HepG2 (cell line): ENCODE results near the gene SEC11A. TPM values are rescaled to one million over a fixed set of nuclear protein-coding genes. Genes with fewer than 3 reads are reported as not detected.

Source experiments
- ATAC-seq: fragments of 200-7000 bp; cut with Tn5 transposase; 3 replicates; pipeline ENCODE4 v1.9.1; 2020; ENCODE audit warnings: mild to moderate bottlenecking, moderate library complexity
- BruUV-seq: library from RNA; stranded (reverse); fragments of 400-500 nt; replicated peaks from 2 replicates; lab custom pipeline; 2021; lab: Mats Ljungman, UMichigan
- CTCF ChIA-PET: fragments of 300-600 bp; formaldehyde crosslinking; extraction: SDS; loops from one replicate; lab custom pipeline; 2021; ENCODE audit warnings: low total read pairs, inconsistent platforms, low intra/inter-chr PET ratio; lab: Yijun Ruan, JAX
- POLR2A ChIA-PET: fragments of 350-600 bp; sonication (Branson Sonifier 250); formaldehyde crosslinking; loops from one replicate; lab custom pipeline; 2020; ENCODE audit warnings: antibody characterized with exemption, inconsistent platforms; lab: Yijun Ruan, JAX
- DNase-seq: peaks from one replicate; pipeline ENCODE4 v3.0.0-alpha.2; 2015; ENCODE audit warnings: low spot score
- FAIRE-seq: peaks from 3 replicates; lab custom pipeline; 2011; peaks lifted over from hg19 to GRCh38; lab: Jason Lieb, UNC
- H2AFZ ChIP-seq: one replicate; pipeline ENCODE4 v1.6.1; 2011; ENCODE audit warnings: low read length, inconsistent platforms
- H3K27ac ChIP-seq: fragments of 300-600 bp; 3 replicates; pipeline ENCODE4 v1.8.0; 2011; ENCODE audit warnings: mixed run types, mild to moderate bottlenecking, mixed read lengths, low read length, inconsistent platforms; ENCODE audit not compliant: insufficient read depth; ENCODE audit errors: extremely low read length
- H3K27me3 ChIP-seq, 2 experiments: fragments of 200-600 bp in 1 of 2; 2 replicates in 1 of 2; 3 replicates in 1 of 2; pipeline versions ENCODE4 v1.6.0 to v1.8.0; 2011; ENCODE audit warnings: low read length in 2 of 2, mild to moderate bottlenecking in 2 of 2, moderate library complexity in 2 of 2, inconsistent platforms in 1 of 2; ENCODE audit not compliant: insufficient read depth in 2 of 2, control insufficient read depth in 1 of 2
- H3K36me3 ChIP-seq, 2 experiments: fragments of 200-600 bp in 1 of 2; replicated peaks in 1 of 2; 2 replicates in 1 of 2; 3 replicates in 1 of 2; pipeline versions ENCODE4 v1.5.1 to v1.8.0; 2011; ENCODE audit warnings: low read length in 2 of 2, inconsistent platforms in 1 of 2; ENCODE audit not compliant: insufficient read depth in 2 of 2, control insufficient read depth in 1 of 2
- H3K4me1 ChIP-seq: 2 replicates; pipeline ENCODE4 v1.5.1; 2012; ENCODE audit warnings: low read length, inconsistent platforms; ENCODE audit not compliant: insufficient read depth
- H3K4me2 ChIP-seq: 2 replicates; pipeline ENCODE4 v1.6.0; 2011; ENCODE audit warnings: low read depth, low read length, inconsistent platforms
- H3K4me3 ChIP-seq, 3 experiments: fragments of 200-600 bp in 1 of 3; sonication (generic), shearing (Covaris generic) in 1 of 3; replicated peaks in 1 of 3; 2 replicates each; pipeline ENCODE4 v1.5.1; 2011 to 2016; ENCODE audit warnings: low read length in 3 of 3, inconsistent platforms in 2 of 3, low read depth in 2 of 3, mild to moderate bottlenecking in 2 of 3, control low read depth in 1 of 3, mixed read lengths in 1 of 3; ENCODE audit not compliant: insufficient read depth in 1 of 3
- H3K79me2 ChIP-seq: one replicate; pipeline ENCODE4 v1.6.1; 2011; ENCODE audit warnings: low read length, inconsistent platforms; ENCODE audit not compliant: insufficient read depth
- H3K9ac ChIP-seq: 2 replicates; pipeline ENCODE4 v1.6.0; 2011; ENCODE audit warnings: mild to moderate bottlenecking, low read depth, low read length, inconsistent platforms; ENCODE audit not compliant: insufficient read depth
- H3K9me3 ChIP-seq: 2 replicates; pipeline ENCODE4 v1.5.1; 2012; ENCODE audit warnings: mild to moderate bottlenecking, low read length
- H4K20me1 ChIP-seq: 2 replicates; pipeline ENCODE4 v1.6.0; 2011; ENCODE audit warnings: inconsistent platforms, mild to moderate bottlenecking, low read length, moderate library complexity; ENCODE audit not compliant: insufficient read depth
- AHR ChIP-seq: IDR thresholded peaks from 2 replicates; pipeline ENCODE4 v1.6.1; 2018; ENCODE audit warnings: missing genetic modification reagents, missing compliant biosample characterization
- ATF5 ChIP-seq: sonication (generic); formaldehyde crosslinking; IDR thresholded peaks from 2 replicates; pipeline ENCODE4 v1.4.0; 2020; ENCODE audit warnings: mild to moderate bottlenecking, low read depth, missing genetic modification reagents
- KAT7 ChIP-seq: IDR thresholded peaks from 2 replicates; pipeline ENCODE4 v1.6.1; 2018; ENCODE audit warnings: borderline replicate concordance, missing compliant biosample characterization
- MIER2 ChIP-seq: IDR thresholded peaks from 2 replicates; pipeline ENCODE4 v1.6.1; 2016; ENCODE audit warnings: missing biosample characterization, missing genetic modification reagents
- NONO ChIP-seq, 2 experiments: fragments of 450-650 bp in 1 of 2; sonication (generic) in 1 of 2; formaldehyde crosslinking in 1 of 2; IDR thresholded peaks in 1 of 2; conservative IDR thresholded peaks in 1 of 2; 2 replicates each; pipeline versions ENCODE4 v1.6.1 to v1.8.0; 2017 to 2022; ENCODE audit warnings: mild to moderate bottlenecking in 1 of 2, missing genetic modification reagents in 1 of 2, moderate library complexity in 1 of 2
- NR0B2 ChIP-seq: sonication (generic); formaldehyde crosslinking; IDR thresholded peaks from 2 replicates; pipeline ENCODE4 v1.4.0; 2020; ENCODE audit warnings: mild to moderate bottlenecking, missing genetic modification reagents
- PHF5A ChIP-seq: IDR thresholded peaks from one replicate; pipeline ENCODE4 v1.6.1; 2018; ENCODE audit warnings: low read depth, missing genetic modification reagents; ENCODE audit not compliant: unreplicated experiment
- POGZ ChIP-seq: sonication (generic); formaldehyde crosslinking; IDR thresholded peaks from 2 replicates; pipeline ENCODE4 v1.4.0; 2020; ENCODE audit warnings: mild to moderate bottlenecking, missing genetic modification reagents
- PPARG ChIP-seq: conservative IDR thresholded peaks from 2 replicates; pipeline ENCODE4 v1.6.1; 2016; ENCODE audit warnings: missing biosample characterization, missing genetic modification reagents
- ZBTB44 ChIP-seq: sonication (generic); formaldehyde crosslinking; IDR thresholded peaks from 2 replicates; pipeline ENCODE4 v1.4.0; 2020; ENCODE audit warnings: missing genetic modification reagents
- ZNF225 ChIP-seq: sonication (generic); formaldehyde crosslinking; IDR thresholded peaks from 2 replicates; pipeline ENCODE4 v1.4.0; 2020; ENCODE audit warnings: mild to moderate bottlenecking, missing genetic modification reagents
- ZNF382 ChIP-seq: sonication (generic); formaldehyde crosslinking; IDR thresholded peaks from 2 replicates; pipeline ENCODE4 v1.5.0; 2020; ENCODE audit warnings: missing genetic modification reagents, mild to moderate bottlenecking, borderline replicate concordance
- ZNF766 ChIP-seq: sonication (generic); formaldehyde crosslinking; IDR thresholded peaks from 2 replicates; pipeline ENCODE4 v1.5.0; 2020; ENCODE audit warnings: missing genetic modification reagents, borderline replicate concordance
- WGBS: methylation state at CpG from one replicate; pipeline ENCODE4 v1.1.6; 2017; ENCODE audit warnings: low lambda C conversion rate; 5-methylcytosine and 5-hydroxymethylcytosine counted together
- in situ Hi-C: cut with HindIII; loops from 2 replicates; pipeline ENCODE4 v1.10.0; 2017; ENCODE audit warnings: low pct_unique_long_range_greater_than_20kb; ENCODE audit not compliant: extremely low pct_ligation_motif_present
- intact Hi-C: fragments of 100-400 bp; cut with micrococcal nuclease; formaldehyde crosslinking; loops from one replicate; pipeline ENCODE4 v1.10.0; 2022; ENCODE audit not compliant: unreplicated experiment
- polyA plus RNA-seq, 8 experiments: library from polyadenylated mRNA; depleted of rRNA in 3 of 8; stranded (reverse) in 7 of 8; unstranded in 1 of 8; fragments of >200 nt; fragmentation: Illumina TruSeq in 4 of 8; extraction: Trizol in 4 of 8; gene quantifications; 2 replicates each; pipeline versions ENCODE4 v1.2.1 to v1.2.3, GENCODE V29; 2011 to 2016; ENCODE audit warnings: low read depth in 4 of 8, missing spikeins in 1 of 8, mixed read lengths in 1 of 8; ENCODE audit not compliant: insufficient read depth in 1 of 8
- total RNA-seq, 5 experiments: library from RNA; depleted of rRNA; stranded (reverse); fragments of >200 nt; fragmentation: Illumina TruSeq; extraction: Trizol; gene quantifications; 2 replicates each; pipeline ENCODE4 v1.2.3, GENCODE V29; 2016; ENCODE audit warnings: low read depth in 1 of 5

Gene SEC11A
- total and polyA plus RNA-seq, 2 of the 13 experiments (the other 11 are each of a cell fraction or from before 2014, with no cell fraction given), result 141 to 230 TPM

GRCh38 chr15:84731774-84732173 lies 15.8 kb upstream of the SEC11A start:
- in situ Hi-C loops, result no loop called here
- TF ChIP-seq KAT7 (CRISPR knock-in tag), result no peak
- TF ChIP-seq AHR, result no peak
- no peak for TF ChIP-seq NR0B2
- ChIA-PET CTCF (no interaction called here), POLR2A (interaction anchor here (1.6 to 2.2 kb wide), 2 partner anchors 16 to 181 kb away, joined by 4 to 6 read pairs; partner anchors contain the start of gene SEC11A)
- H3K4me2 ChIP-seq, result no peak overlapping the region
- no peaks in the 10 kb centered on the region for H3K36me3 ChIP-seq
- H3K4me1 ChIP-seq, result peaks cover 32% of the 10 kb centered on the region
- no peaks in the 10 kb centered on the region for H3K27me3 ChIP-seq
- no peak for ATAC-seq
- no peak overlapping the region for H3K4me3 ChIP-seq
- H3K27ac ChIP-seq, result no peak overlapping the region
- intact Hi-C loops, result no loop called here
- no TSS peak for BruUV-seq
- no peak overlapping the region for H3K9ac ChIP-seq
- H3K79me2 ChIP-seq, result no peaks in the 10 kb centered on the region
- no peak overlapping the region for H2AFZ ChIP-seq
- no peak for FAIRE-seq
- no peaks in the 10 kb centered on the region for H3K9me3 ChIP-seq
- no peak for DNase-seq
- no peaks in the 10 kb centered on the region for H4K20me1 ChIP-seq

- 97% methylated on average over 6 of the region's 6 CpGs for WGBS
- intact Hi-C loops, result no loop called here
- Histone ChIP-seq H3K4me2 (no peak overlapping the region), H3K9ac (no peak overlapping the region), H3K36me3 (no peaks in the 10 kb centered on the region), H2AFZ (no peak overlapping the region), H3K4me1 (peaks cover 20% of the 10 kb centered on the region), H3K4me3 (no peak overlapping the region), H3K27ac (no peak overlapping the region), H3K9me3 (no peaks in the 10 kb centered on the region), H3K27me3 (no peaks in the 10 kb centered on the region), H4K20me1 (no peaks in the 10 kb centered on the region), H3K79me2 (no peaks in the 10 kb centered on the region)
- BruUV-seq, result no TSS peak
- ChIA-PET POLR2A (no interaction called here), CTCF (no interaction called here)
- in situ Hi-C loops, result no loop called here
- no peak for ATAC-seq
- no peak for DNase-seq
- FAIRE-seq, result no peak
- TF ChIP-seq ZNF225 (CRISPR knock-in tag) (no peak), MIER2 (CRISPR knock-in tag) (no peak), NONO (IDR thresholded peaks at IDR 0.05) (no peak), NONO (CRISPR knock-in tag; conservative IDR thresholded peaks at IDR 0.05) (no peak), ZNF766 (CRISPR knock-in tag) (no peak), ZNF382 (no peak), PPARG (no peak), POGZ (no peak), ZBTB44 (CRISPR knock-in tag) (no peak), PHF5A (CRISPR knock-in tag) (no peak), ATF5 (CRISPR knock-in tag) (no peak)
These were observed 11.5 kb upstream of the SEC11A start for GRCh38 chr15:84727429-84727828.
